ENCODE measurements around the gene LENG9.

The LENG9 gene

DNA sequence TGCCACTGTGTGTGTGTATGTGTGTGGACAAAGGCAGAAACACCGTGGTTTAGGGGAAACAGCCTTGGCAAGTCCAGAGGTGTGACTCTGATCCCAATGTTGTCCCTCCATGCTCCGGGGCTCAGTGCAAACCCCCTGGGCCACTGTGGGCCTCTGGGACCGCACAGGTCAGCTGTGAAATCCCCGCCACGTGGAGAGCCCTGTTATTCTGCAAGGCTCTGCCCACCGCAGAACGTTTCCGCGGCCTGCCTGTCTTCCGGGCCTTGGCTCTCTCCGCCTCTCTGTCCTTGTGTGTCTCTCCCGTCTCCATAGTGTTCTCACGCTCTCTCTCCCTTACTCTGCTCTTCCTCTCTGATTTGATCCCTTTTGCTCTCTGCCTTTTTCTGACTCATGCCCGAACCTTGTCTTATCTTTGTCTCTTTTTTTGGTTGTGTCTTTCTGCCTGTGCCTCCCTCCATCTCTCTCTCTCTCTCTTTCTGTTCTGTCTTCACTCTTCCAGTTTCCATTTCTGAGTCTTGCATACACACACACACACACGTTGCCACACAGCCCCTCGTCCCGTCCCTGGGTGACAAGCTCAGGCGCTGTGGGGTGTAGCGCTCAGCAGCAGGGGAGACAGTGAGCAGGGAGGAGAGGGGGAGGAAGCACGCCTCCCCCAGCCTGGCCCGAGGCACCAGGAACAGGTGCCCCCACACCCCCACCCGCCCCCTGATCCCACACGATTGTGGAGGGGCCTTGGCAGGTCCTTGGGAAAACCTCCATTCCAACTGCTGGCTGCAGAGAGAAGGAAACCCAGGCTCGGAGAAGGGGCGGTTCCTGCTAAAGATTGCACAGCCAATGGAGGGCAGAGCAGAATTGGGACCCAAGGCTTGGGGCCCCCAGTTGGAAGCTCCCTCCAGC, 45.3 kb downstream of the LENG9 start:
- TF ChIP-seq ZBTB7A (IDR thresholded peaks at IDR 0.05; ENCODE audit: low read depth): no peak
- no peak for TF ChIP-seq RAD21 (IDR thresholded peaks at IDR 0.05; ENCODE audit: low read depth)
- no peak for TF ChIP-seq TEAD4 (IDR thresholded peaks at IDR 0.05)
- TF ChIP-seq YY1 (IDR thresholded peaks at IDR 0.05; ENCODE audit: low read depth): no peak
- no peak for TF ChIP-seq CREB1 (IDR thresholded peaks at IDR 0.05; ENCODE audit: low read depth)
- no peak for TF ChIP-seq EGR1 (IDR thresholded peaks at IDR 0.05)
- no peak for TF ChIP-seq TAF1 (IDR thresholded peaks at IDR 0.05; ENCODE audit: low read depth)
- no peak for TF ChIP-seq TCF12 (IDR thresholded peaks at IDR 0.05; ENCODE audit: low read depth)
- TF ChIP-seq, protein P1, sequence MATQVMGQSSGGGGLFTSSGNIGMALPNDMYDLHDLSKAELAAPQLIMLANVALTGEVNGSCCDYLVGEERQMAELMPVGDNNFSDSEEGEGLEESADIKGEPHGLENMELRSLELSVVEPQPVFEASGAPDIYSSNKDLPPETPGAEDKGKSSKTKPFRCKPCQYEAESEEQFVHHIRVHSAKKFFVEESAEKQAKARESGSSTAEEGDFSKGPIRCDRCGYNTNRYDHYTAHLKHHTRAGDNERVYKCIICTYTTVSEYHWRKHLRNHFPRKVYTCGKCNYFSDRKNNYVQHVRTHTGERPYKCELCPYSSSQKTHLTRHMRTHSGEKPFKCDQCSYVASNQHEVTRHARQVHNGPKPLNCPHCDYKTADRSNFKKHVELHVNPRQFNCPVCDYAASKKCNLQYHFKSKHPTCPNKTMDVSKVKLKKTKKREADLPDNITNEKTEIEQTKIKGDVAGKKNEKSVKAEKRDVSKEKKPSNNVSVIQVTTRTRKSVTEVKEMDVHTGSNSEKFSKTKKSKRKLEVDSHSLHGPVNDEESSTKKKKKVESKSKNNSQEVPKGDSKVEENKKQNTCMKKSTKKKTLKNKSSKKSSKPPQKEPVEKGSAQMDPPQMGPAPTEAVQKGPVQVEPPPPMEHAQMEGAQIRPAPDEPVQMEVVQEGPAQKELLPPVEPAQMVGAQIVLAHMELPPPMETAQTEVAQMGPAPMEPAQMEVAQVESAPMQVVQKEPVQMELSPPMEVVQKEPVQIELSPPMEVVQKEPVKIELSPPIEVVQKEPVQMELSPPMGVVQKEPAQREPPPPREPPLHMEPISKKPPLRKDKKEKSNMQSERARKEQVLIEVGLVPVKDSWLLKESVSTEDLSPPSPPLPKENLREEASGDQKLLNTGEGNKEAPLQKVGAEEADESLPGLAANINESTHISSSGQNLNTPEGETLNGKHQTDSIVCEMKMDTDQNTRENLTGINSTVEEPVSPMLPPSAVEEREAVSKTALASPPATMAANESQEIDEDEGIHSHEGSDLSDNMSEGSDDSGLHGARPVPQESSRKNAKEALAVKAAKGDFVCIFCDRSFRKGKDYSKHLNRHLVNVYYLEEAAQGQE (IDR thresholded peaks at IDR 0.05; ENCODE audit: low read depth): no peak
- TF ChIP-seq, protein P2, sequence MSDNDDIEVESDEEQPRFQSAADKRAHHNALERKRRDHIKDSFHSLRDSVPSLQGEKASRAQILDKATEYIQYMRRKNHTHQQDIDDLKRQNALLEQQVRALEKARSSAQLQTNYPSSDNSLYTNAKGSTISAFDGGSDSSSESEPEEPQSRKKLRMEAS (IDR thresholded peaks at IDR 0.05): no peak
- no peak for TF ChIP-seq CEBPB (IDR thresholded peaks at IDR 0.05)
- TF ChIP-seq NFIC (IDR thresholded peaks at IDR 0.05): no peak
- TF ChIP-seq FOXM1 (IDR thresholded peaks at IDR 0.05; ENCODE audit: borderline replicate concordance, low read depth): no peak
- no peak for TF ChIP-seq EP300 (IDR thresholded peaks at IDR 0.05; ENCODE audit: borderline replicate concordance)
- TF ChIP-seq, protein P3, sequence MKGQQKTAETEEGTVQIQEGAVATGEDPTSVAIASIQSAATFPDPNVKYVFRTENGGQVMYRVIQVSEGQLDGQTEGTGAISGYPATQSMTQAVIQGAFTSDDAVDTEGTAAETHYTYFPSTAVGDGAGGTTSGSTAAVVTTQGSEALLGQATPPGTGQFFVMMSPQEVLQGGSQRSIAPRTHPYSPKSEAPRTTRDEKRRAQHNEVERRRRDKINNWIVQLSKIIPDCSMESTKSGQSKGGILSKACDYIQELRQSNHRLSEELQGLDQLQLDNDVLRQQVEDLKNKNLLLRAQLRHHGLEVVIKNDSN (IDR thresholded peaks at IDR 0.05): no peak

DNA sequence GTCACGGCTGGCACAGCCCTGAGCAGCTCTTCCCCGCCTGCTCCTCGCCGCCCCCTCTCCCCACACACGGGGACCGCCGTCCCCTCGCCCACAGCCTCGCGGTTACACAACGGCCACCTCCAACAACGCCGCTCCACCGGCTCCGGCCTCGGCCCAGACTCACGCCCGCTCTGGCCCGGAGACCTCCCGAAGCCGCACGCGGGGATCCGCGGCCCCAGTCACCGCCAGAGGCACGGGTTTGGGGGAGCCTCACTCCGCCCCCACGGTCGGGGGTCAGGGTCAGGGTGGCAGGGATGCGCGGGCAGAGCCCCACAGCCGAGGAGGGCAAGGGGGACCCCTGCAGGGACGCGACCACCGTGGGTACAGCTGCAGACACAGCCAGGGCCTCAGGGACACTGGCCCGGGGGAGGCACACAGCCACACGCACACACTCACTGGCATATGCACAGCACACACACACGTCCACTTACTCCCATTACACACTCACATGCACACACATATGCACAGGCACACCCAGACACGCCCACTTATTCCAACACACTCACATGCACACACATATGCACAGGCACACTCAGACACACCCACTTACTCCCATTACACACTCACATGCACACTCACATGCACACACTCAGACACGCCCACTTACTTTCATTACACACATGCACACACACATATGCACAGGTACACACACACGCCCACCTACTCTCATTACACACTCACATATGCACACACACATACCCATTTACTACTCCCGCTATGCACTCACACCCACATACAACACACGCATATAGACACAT, 46.7 kb downstream of the LENG9 start:
- no peak for TF ChIP-seq CEBPB (IDR thresholded peaks at IDR 0.05)

DNA sequence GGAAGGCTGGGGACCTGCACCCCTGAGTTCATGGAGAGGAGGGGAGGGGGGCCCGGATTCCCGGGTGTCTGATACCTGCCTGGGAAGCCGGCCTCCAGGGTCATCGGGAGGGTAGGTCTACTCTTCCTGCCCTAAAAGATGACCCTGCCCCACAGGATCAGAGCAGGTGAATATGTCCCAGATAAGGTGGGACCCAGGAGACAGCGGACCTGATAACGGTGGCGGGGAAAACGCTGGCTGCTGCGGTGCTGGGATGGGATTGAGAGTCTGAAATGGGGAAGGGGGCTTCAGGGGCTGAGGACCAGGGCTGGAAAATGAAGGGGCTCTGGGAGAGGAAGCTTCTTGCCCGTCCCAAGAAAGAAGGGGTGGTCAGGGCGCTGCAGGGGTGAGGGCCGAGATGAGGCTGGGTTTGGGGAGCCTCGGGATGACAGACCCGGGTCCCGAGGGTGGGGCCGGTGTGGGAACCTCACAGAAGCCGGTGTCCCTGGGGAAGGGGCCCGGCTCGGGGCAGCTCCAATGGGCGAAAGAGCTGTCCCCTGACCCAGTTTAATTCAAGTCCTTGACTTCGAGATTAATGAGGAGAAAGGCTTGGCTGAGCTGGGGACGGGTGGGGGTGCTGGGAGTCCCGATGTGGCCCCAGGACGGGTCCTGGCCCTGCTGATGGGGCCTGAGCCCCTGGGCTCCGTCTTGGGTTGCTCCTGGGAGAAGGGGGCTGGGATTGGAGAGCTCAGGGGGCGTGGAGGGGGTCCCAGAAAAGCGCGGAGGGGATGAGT, 47.5 kb downstream of the LENG9 start:
- TF ChIP-seq EGR1 (IDR thresholded peaks at IDR 0.05) (no peak), RAD21 (IDR thresholded peaks at IDR 0.05; ENCODE audit: low read depth) (no peak), EP300 (IDR thresholded peaks at IDR 0.05; ENCODE audit: borderline replicate concordance) (no peak), ZBTB7A (IDR thresholded peaks at IDR 0.05; ENCODE audit: low read depth) (no peak), CREB1 (IDR thresholded peaks at IDR 0.05; ENCODE audit: low read depth) (no peak), CEBPB (IDR thresholded peaks at IDR 0.05) (no peak), TEAD4 (IDR thresholded peaks at IDR 0.05) (no peak), NFIC (IDR thresholded peaks at IDR 0.05) (no peak), YY1 (IDR thresholded peaks at IDR 0.05; ENCODE audit: low read depth) (no peak), TCF12 (IDR thresholded peaks at IDR 0.05; ENCODE audit: low read depth) (no peak), FOXM1 (IDR thresholded peaks at IDR 0.05; ENCODE audit: borderline replicate concordance, low read depth) (no peak), TAF1 (IDR thresholded peaks at IDR 0.05; ENCODE audit: low read depth) (no peak)
- TF ChIP-seq, protein P1 (IDR thresholded peaks at IDR 0.05; ENCODE audit: low read depth): no peak
- TF ChIP-seq, protein P2 (IDR thresholded peaks at IDR 0.05): no peak
- TF ChIP-seq, protein P3 (IDR thresholded peaks at IDR 0.05): no peak

DNA sequence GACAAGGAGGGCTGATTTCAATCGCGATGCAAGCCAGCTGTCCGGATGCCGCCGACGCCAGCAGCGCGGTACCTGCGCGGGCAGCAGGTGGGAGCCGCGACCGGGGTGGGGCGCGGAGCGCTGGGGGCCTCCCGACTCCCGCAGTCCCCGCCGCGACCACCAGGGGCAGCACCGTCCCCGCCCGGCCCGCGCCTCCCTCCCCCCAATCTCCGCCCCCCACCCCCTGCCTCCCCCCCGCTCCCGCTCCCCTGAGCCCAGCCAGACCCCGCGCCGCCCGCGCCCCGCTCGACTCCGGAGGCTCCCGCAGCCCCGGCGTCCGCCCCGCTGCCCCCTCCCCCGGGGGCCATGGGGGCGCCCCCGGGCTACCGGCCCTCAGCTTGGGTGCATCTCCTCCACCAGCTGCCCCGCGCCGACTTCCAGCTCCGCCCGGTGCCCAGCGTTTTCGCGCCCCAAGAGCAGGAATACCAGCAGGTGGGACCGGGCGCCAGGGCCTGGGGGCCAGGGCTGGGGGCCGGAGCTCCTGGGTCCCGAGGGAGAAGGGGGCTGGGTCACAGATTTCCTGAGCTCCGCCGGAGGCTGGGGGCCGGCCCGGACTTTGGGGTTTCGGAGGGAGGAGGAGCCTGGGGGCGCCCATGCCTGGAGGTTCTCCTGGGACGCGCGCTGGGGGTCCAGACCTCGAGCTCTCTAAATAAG, 48.2 kb downstream of the LENG9 start, which contains the start of gene TTYH1:
TSS of gene TTYH1 (plus strand) at position 257 of the 693 bp plus-strand sequence. CDS start at position 346, 89 bp downstream.
- TF ChIP-seq FOXM1 (IDR thresholded peaks at IDR 0.05; ENCODE audit: borderline replicate concordance, low read depth): no peak
- TF ChIP-seq TEAD4 (IDR thresholded peaks at IDR 0.05): no peak
- no peak for TF ChIP-seq RAD21 (IDR thresholded peaks at IDR 0.05; ENCODE audit: low read depth)
- TF ChIP-seq ZBTB7A (IDR thresholded peaks at IDR 0.05; ENCODE audit: low read depth): no peak
- TF ChIP-seq, protein P1 (IDR thresholded peaks at IDR 0.05; ENCODE audit: low read depth): no peak
- TF ChIP-seq TCF12 (IDR thresholded peaks at IDR 0.05; ENCODE audit: low read depth): no peak
- TF ChIP-seq YY1 (IDR thresholded peaks at IDR 0.05; ENCODE audit: low read depth): no peak
- TF ChIP-seq NFIC (IDR thresholded peaks at IDR 0.05): no peak
- TF ChIP-seq, protein P3 (IDR thresholded peaks at IDR 0.05): no peak
- TF ChIP-seq CEBPB (IDR thresholded peaks at IDR 0.05): no peak

Measured in Ishikawa (cell line).